SK-N-SH (cell line): ENCODE data around the gene LSS.

Experiments
- EZH2phosphoT487 ChIP-seq: fragments of 200-600 bp; sonication (generic); IDR thresholded peaks from 2 replicates; pipeline ENCODE4 v1.6.1; 2017; ENCODE audit warnings: low read depth, mixed run types, mild to moderate bottlenecking, antibody characterized with exemption, moderate library complexity, borderline replicate concordance
- TAF1 ChIP-seq: IDR thresholded peaks from 2 replicates; pipeline ENCODE4 v1.6.1; 2012; ENCODE audit warnings: low read depth, mild to moderate bottlenecking, low read length, moderate library complexity, borderline replicate concordance
- TF ChIP-seq, protein P1 (sequence below): fragments of 200-600 bp; sonication (generic); IDR thresholded peaks from 2 replicates; pipeline ENCODE4 v1.6.1; 2017; ENCODE audit warnings: antibody characterized with exemption, mild to moderate bottlenecking, moderate library complexity
- TF ChIP-seq, protein P2 (sequence below): IDR thresholded peaks from 2 replicates; pipeline ENCODE4 v1.4.0; 2012; ENCODE audit warnings: low read depth, borderline replicate concordance
- TF ChIP-seq, protein P3 (sequence below): IDR thresholded peaks from 2 replicates; pipeline ENCODE4 v1.6.1; 2012; ENCODE audit warnings: mild to moderate bottlenecking, low read depth, low read length, moderate library complexity
- TF ChIP-seq, protein P4 (sequence below): fragments of 150-350 bp; IDR thresholded peaks from 2 replicates; pipeline ENCODE4 v1.6.1; 2017; ENCODE audit warnings: antibody characterized with exemption, low read length, low read depth, borderline replicate concordance

DNA sequence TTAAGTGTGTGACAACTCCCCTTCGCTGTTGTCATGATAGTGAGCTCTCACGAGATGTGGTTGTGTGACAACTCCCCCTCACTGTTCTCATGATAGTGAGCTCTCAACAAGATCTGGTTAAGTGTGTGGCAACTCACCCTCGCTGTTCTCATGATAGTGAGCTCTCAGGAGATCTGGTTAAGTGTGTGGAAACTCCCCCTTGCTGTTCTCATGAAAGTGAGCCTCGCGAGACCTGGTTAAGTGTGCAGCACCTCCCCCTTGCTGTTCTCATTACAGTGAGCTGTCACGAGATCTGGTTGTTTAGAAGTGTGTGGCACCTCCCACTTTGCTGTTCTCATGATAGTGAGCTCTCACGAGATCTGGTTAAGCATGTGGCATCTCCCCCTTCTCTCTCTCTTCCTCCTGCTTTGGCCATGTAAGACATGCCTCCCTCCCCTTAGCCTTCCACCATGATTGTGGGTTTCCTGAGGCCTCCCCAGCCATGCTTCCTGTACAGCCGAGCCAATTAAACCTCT, 25.1 kb upstream of the LSS start:
- TF ChIP-seq, protein P1, sequence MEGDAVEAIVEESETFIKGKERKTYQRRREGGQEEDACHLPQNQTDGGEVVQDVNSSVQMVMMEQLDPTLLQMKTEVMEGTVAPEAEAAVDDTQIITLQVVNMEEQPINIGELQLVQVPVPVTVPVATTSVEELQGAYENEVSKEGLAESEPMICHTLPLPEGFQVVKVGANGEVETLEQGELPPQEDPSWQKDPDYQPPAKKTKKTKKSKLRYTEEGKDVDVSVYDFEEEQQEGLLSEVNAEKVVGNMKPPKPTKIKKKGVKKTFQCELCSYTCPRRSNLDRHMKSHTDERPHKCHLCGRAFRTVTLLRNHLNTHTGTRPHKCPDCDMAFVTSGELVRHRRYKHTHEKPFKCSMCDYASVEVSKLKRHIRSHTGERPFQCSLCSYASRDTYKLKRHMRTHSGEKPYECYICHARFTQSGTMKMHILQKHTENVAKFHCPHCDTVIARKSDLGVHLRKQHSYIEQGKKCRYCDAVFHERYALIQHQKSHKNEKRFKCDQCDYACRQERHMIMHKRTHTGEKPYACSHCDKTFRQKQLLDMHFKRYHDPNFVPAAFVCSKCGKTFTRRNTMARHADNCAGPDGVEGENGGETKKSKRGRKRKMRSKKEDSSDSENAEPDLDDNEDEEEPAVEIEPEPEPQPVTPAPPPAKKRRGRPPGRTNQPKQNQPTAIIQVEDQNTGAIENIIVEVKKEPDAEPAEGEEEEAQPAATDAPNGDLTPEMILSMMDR = no peak
- TF ChIP-seq TAF1 (no peak), EZH2phosphoT487 (no peak)
- TF ChIP-seq, protein P2, sequence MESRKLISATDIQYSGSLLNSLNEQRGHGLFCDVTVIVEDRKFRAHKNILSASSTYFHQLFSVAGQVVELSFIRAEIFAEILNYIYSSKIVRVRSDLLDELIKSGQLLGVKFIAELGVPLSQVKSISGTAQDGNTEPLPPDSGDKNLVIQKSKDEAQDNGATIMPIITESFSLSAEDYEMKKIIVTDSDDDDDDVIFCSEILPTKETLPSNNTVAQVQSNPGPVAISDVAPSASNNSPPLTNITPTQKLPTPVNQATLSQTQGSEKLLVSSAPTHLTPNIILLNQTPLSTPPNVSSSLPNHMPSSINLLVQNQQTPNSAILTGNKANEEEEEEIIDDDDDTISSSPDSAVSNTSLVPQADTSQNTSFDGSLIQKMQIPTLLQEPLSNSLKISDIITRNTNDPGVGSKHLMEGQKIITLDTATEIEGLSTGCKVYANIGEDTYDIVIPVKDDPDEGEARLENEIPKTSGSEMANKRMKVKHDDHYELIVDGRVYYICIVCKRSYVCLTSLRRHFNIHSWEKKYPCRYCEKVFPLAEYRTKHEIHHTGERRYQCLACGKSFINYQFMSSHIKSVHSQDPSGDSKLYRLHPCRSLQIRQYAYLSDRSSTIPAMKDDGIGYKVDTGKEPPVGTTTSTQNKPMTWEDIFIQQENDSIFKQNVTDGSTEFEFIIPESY = no peak
- TF ChIP-seq, protein P3, sequence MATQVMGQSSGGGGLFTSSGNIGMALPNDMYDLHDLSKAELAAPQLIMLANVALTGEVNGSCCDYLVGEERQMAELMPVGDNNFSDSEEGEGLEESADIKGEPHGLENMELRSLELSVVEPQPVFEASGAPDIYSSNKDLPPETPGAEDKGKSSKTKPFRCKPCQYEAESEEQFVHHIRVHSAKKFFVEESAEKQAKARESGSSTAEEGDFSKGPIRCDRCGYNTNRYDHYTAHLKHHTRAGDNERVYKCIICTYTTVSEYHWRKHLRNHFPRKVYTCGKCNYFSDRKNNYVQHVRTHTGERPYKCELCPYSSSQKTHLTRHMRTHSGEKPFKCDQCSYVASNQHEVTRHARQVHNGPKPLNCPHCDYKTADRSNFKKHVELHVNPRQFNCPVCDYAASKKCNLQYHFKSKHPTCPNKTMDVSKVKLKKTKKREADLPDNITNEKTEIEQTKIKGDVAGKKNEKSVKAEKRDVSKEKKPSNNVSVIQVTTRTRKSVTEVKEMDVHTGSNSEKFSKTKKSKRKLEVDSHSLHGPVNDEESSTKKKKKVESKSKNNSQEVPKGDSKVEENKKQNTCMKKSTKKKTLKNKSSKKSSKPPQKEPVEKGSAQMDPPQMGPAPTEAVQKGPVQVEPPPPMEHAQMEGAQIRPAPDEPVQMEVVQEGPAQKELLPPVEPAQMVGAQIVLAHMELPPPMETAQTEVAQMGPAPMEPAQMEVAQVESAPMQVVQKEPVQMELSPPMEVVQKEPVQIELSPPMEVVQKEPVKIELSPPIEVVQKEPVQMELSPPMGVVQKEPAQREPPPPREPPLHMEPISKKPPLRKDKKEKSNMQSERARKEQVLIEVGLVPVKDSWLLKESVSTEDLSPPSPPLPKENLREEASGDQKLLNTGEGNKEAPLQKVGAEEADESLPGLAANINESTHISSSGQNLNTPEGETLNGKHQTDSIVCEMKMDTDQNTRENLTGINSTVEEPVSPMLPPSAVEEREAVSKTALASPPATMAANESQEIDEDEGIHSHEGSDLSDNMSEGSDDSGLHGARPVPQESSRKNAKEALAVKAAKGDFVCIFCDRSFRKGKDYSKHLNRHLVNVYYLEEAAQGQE = no peak
- TF ChIP-seq, protein P4, sequence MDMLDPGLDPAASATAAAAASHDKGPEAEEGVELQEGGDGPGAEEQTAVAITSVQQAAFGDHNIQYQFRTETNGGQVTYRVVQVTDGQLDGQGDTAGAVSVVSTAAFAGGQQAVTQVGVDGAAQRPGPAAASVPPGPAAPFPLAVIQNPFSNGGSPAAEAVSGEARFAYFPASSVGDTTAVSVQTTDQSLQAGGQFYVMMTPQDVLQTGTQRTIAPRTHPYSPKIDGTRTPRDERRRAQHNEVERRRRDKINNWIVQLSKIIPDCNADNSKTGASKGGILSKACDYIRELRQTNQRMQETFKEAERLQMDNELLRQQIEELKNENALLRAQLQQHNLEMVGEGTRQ = no peak
